ENCODE measurements around the gene KCNK7.

KCNK7 gene

DNA sequence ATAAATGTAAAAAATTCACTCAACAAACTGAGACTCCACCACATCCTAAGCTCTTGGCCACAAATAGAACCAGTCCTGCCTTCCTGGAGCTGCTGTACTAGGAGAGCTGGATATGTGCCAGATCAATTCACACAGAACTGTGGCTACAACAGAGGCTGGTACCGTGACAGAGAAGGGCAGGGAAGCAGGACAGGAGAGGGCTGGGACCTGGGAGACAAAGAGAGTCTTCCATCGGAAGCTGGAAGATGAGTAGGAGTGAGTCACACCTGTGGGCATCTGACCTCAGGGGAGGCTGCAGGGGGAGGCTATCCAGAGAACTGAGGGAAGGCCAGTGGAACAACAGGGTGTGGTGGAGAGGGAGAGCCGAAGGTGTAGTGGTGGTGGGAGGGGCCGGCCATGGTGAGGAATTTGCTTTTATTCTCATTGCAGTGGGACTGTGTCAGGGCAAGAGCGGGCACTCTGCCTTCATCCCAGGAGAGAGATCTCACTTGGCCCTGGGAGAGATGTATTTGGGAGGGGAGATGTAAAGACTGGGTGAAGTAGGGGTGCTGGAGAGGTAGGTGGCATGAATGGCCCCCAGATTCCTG is 35.6 kb downstream of the KCNK7 start:
- DNase-seq (ENCODE audit: low read depth, low spot score), result no peak
- peak overlapping the region; percentile 87 for H3K27ac ChIP-seq

- peak overlapping the region; percentile 87 for H3K27ac ChIP-seq
Observed at GRCh38 chr11:65559535-65559934, 36.1 kb downstream of the KCNK7 start.

DNA sequence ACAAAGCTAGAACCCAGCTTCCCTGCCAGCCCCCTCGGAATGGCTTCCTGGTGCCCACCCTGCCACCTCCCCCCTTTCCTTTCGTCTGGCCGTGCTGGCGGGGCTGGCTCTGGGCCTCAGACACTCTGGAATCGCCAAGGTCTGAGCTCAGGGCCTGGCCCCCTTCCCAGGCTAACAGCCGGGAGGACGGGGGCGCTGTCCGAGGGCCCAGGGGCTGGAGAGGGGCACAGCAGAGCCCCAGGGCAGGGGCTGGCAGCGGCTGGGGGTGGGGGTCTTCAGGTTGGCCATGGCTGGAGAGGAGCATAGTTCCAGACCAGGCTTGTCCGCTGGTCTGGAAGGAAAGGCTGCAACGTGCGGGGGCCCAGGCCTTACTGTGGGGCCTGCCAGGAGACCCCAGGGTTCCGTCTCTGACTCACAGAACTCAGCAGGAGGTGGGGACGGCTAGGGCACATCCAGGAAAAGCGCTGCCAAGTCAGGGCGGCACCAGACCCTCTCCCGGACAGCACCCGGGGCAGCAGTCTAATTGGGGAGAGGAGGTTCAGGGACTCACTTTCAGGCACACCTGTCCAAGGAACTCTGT is 36.6 kb downstream of the KCNK7 start:
- H3K27ac ChIP-seq, result peak overlapping the region; percentile 87
- no peak for DNase-seq (ENCODE audit: low read depth, low spot score)

More at GRCh38 chr11:65559535-65559934, 36.1 kb downstream of the KCNK7 start:
- no peak for DNase-seq (ENCODE audit: low read depth, low spot score)

DNA sequence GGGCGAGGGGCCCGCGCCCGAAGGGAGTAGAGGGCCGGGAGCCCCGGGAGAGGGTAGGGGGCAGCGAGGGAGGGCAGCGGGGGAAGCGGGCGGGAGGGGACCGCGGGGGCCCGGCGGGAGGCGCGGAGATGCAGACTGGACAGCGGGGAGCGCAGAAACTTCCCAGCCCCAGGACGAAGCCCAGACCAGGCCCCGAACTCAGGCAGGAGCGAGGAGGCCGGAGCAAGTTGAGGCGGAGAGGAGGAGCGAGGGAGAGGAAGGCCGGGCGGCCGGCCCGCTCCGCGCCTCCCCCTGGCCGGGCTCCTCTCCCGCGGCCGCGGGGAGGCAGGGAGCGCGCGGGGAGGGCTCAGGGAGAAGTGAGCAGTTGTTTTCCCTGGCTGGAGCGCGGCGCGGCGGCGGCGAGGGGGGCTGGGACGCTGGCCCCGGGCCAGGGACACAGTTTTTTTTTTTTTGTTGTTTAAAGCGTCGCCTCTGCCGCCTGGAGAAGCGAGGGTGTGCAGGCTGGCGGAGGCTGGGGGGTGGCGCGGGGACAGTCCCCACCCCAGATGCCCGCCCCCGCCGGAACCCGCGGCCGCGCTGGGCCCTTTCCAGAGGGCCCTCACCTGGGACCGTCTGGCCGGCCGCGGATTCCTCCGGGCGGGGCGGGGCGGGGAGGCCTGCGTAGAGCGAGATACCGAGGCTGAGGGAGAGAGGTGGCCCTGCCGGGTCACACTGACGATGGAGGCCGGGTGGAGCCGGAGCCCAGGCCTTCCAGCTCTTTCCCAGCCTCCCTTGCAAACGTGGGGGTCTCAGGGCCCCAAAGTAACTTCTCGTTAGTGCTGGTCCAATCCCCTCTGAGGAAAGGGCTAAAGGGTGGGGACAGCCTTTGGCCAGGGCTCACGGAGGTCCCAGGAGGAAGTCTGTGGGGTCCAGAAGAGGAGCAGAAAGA is 37.3 kb downstream of the KCNK7 start, which contains the start of gene LTBP3:
LTBP3 (minus strand) TSS at position 358 of the 928 bp plus-strand sequence. CDS start 400 bp downstream, outside the sequence.
- DNase-seq (ENCODE audit: low read depth, low spot score), result no peak
- peak within 1 kb of the TSS; percentile 87 for H3K27ac ChIP-seq

- no peak for DNase-seq (ENCODE audit: low read depth, low spot score)
- peak overlapping the region; percentile 87 for H3K27ac ChIP-seq
Observed at GRCh38 chr11:65557280-65558001, 38.2 kb downstream of the KCNK7 start.

DNA sequence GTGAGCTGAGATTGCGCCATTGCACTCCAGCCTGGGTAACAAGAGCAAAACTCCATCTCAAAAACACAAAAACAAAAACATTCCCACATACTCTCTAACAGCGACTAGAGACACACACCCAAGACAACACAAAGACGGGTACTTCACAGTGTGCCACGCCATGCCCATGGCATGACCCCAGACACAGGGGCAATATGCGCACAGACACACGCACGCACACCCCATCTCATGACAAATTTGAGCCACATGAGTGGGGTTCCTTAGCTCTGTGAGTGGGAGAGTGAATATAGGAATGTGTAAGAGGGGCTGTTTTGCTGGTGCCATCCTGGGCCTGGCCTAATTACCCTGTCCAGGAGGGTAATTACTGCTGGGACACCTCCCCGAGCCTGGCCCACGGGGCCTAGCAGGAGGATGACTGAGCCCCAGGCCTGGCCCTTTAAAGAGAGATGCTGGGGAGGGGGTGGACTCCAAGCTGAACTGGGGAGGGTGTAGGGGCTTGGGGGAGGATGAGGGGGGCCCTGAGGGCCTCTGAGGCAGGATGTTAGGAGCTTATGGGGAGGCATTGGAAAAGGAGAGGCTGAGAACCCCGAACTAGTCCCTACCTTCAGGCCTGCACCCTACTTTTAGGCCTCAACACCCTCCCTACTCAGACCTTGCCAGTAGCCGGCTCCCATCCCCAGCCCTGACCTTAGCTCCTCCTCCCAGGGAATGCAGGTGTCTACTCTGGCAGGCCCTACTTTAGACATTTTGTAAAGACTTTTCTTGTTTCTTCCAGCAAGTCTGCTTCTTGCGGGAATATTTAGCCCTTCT is 38.9 kb downstream of the KCNK7 start:
- no peak for DNase-seq (ENCODE audit: low read depth, low spot score)
- peak overlapping the region; percentile 87 for H3K27ac ChIP-seq

DNA sequence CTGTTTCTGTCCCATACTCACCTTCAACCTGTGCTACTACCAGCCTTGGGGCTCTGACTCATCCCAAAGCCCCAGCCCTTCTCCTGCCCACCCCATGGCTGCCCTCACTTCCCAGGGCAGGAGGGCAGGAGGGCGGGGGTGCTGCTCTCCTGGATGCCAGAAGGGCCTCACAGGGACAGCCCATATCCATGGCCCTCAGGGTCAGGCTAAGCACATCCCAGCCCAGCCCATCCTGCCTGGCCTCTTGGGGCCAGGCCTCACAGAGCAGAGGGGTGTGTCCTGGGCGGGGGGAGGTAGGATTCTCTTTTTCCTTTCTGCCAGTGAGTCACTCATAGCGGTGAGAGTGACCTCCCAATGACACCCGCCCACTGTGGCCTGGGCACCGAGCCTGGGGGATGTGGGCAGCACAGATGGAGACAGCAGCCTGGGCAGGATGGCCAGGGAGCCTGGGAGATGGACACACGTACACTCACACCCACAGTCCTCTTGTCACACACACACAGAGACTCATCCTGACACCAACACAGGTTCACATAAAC is 39.8 kb downstream of the KCNK7 start:
- DNase-seq (ENCODE audit: low read depth, low spot score), result no peak
- no peak overlapping the region for H3K27ac ChIP-seq

GRCh38 chr11:65554842-65555430 is 40.7 kb downstream of the KCNK7 start:
- no peak overlapping the region for H3K27ac ChIP-seq
- DNase-seq (ENCODE audit: low read depth, low spot score), result no peak

- no peak for DNase-seq (ENCODE audit: low read depth, low spot score)
- H3K27ac ChIP-seq, result no peak overlapping the region
Observed at GRCh38 chr11:65554057-65554818, 41.4 kb downstream of the KCNK7 start.

- no peak for DNase-seq (ENCODE audit: low read depth, low spot score)
- no peak overlapping the region for H3K27ac ChIP-seq
Observed at GRCh38 chr11:65553301-65554001, 42.1 kb downstream of the KCNK7 start.

GRCh38 chr11:65552388-65552951 is 43.1 kb downstream of the KCNK7 start:
- no peak overlapping the region for H3K27ac ChIP-seq
- DNase-seq (ENCODE audit: low read depth, low spot score), result no peak

DNA sequence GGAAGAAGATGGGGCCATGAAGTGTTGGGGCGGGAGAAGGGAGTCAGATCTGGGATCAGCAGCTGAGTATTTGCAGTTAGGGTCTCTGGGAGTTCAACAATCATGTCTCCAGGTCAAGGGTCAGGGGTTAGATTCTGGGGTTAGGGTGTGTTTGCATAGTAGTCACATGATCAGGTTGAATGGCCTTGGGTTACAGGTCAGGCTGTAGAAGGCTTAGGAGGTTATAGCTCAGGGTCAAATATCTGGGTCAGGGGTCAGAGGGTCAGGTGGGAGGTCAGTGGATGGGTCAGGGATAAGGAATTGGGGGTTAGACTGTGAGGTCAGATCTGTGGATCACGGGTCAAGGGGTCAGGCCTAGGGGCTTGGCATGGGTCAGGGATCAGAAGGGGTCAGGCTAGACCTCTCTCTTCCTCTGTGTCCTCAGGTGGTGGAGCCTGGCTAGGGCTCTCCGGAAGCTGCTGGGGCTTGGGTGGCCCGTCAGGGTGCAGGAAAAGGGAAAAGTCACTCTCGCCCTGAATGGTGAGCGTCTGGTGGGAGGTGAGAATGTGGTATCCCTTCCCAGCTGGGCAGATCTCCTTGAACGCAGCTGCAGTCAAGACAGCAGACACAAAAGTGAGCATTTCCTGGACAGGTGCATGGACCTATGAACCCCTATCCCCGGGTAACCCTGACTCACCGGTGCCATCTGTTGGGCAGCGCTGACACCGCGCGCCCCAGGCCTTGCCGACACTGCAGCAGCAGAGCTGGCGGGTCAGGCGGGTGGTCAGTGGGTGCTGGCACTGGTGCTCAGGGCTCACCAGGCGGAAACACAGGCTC is 43.8 kb downstream of the KCNK7 start:
- no peak overlapping the region for H3K27ac ChIP-seq
- no peak for DNase-seq (ENCODE audit: low read depth, low spot score)

GRCh38 chr11:65549096-65549495 is 46.5 kb downstream of the KCNK7 start:
- H3K27ac ChIP-seq, result no peak overlapping the region
- DNase-seq (ENCODE audit: low read depth, low spot score), result no peak

DNA sequence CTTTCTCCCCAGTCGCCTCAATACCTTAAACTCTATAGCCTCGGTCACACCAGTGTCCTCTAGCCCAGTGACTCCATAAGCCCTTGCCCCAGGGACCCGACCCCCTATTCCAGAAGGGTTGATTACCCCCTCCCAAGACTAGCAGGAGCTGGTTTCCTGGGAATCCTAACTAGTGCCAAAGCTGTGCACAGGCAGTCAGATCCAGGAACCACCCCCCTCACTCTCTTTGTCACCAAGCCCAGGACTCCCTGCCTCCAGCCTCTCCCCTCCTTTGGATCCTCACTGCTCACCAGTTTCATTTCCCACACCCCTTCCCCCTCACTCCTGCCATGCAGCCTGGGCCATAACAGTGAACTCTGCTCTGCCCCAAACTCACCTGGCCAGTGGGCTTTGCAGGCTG is 47.2 kb downstream of the KCNK7 start:
- no peak overlapping the region for H3K27ac ChIP-seq
- no peak for DNase-seq (ENCODE audit: low read depth, low spot score)

DNA sequence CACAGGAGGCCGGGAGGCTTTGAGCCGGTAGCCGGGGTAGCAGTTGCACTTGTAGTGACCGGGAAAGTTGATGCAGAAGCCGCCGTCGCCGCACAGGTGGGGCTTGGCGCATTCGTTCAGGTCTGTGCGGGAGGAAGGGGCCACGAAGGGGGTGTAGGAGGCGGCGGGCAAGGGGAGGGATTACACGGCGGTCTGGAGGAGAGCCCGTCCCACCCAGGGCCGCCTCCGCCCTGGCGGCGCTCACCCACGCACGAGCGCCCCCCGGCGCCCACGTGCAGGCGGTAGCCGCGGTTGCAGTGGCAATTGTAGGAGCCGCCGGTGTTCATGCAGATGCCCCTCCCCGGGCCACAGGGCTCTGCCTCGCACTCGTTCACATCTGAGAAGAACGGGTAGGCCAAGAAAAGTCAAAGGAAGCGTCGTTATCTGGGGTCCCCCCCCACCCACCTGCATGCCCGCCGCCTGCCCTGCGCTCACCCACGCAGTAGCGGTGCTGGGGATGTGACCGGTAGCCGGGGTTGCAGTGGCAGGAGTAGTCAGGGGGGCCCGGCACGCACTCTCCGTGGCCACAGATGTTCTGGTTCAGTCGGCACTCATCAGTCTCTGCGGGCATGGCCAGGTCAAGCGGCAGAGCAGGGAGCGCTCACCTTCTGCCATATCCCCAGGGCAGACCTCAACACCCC is 48.0 kb downstream of the KCNK7 start:
- DNase-seq (ENCODE audit: low read depth, low spot score), result no peak
- H3K27ac ChIP-seq, result no peak overlapping the region
